HG03342 (cell line): ENCODE data around the gene SGMS2.
"Not testable (repeated sequence)": the region's sequence is repeated elsewhere in the genome, so short reads cannot be mapped to it uniquely, and the experiment has no call there.

Source experiments
- ATAC-seq: cut with Tn5 transposase; IDR thresholded peaks from one replicate; pipeline ENCODE4 v1.9.1; 2021; ENCODE audit warnings: mild to moderate bottlenecking, moderate library complexity; ENCODE audit not compliant: unreplicated experiment

SGMS2 gene

DNA sequence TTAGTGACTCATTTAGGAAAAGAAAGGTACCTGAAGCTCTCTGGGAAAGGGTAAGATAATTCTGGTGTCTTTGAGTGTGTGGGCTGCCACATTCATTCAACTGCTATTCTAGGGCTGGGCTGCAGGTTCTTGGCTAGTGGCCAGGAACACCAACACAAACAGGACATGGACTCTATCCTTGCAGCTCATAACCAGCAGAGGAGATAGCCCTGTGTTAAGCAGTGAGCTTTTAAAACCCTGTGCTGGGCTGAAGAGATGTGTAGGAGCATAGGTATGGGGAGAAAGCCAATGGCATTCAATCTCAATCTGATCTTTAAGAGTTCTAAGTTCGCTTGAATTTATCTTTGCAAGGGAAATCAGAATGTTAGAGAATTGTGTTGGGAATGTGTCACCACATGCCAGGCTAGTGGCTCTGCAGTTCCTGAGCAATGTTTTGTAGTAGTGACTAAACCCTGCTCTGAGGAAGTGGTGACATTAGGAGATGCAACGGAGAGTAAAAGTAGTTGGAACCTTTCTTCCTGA, 39.2 kb downstream of the SGMS2 start:
- no peak for ATAC-seq

DNA sequence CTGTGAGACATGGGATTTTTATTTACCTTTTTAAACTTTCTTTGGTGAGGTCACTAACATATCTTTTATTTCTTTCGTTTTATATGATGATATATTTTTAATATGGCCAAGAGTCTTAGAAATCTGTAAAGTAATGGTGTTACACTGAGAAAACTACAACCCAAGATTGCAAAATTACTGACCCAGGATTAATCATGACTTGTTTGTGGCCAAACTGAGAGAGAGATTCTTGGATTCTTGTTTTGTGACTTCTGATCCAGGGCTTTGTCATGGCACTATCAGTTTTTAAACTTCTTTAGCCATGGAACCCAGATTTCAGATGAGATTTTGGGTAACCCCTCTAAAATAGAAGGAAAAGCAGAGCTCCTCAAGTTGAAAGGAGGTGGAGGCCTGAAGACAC, 42.0 kb downstream of the SGMS2 start:
- ATAC-seq = no peak

DNA sequence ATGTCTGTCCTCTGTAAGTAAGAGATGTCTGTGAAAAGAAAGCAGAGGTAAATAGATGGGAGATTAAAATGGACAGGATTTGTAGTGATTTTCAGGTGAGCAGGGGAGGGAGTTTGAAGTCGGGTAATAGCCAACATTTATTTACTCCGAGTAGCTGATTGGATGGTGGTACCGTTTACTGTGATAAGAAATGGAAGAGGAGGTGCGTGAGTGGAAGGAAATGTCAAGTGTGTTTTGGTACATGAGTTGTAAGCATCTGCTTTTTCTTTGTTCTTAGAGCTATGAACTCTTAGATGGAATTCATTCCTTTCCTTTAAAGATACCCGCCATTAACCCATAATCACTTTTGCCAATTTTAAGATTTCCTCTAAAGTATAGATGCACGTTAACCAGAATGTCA, 45.5 kb downstream of the SGMS2 start:
- no peak for ATAC-seq

DNA sequence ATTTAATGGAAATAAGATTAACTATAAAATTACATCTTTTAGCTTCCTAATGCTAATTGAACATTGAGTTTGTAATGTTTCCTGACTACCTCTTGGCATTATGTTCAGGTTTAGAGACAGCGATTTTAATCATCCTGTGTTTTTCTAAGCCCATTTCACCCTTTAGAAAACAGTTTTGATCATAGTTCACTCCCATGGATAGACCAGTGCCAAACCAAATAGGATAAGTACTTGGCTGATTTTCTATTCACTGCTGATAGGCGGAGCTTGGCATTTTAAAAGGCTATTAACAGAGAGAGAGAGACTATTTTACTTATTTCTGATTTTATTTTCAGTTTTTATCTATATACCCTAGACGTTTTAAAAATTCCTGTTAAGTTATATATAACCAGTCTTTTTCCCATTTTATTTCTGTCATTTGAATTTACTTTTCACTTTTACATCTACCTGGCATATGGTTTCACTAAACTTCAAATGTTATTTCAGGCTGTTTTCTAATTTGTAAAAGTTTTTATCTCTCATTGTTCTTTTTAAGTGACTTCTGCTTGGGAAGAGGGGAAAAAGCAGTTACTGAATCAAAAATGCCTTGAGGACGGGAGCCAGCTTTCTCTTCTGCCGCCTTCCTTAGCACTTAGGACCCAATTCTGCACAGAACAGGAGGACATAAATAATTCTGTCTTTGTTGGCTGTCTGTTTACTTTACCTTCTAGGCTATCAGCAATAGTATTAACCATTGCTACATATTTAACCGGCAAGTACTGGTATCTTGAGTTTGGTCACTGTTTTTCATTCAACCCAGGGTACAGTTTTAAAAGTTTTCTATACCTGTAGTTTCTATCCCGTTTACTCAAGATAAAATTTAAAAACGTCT, 46.4 kb downstream of the SGMS2 start:
- no peak for ATAC-seq

DNA sequence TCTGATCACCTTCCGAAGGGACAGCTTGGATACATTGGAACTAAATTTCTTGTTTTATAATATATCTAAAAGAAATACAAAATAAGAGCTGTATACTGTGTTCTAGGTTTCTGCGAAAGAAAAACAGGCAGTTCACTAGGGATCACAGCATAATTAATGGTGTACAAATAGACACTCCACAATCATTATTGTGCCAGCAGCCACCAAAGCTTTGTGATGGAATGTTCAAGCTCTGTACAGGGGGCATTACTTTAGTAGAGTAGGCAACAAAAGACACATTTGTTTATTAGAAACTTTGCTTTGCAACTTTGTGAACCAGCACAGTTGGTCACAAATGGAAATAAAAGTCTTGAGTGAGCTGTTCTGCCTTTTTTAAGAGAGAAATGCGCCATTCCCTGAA, 49.3 kb downstream of the SGMS2 start:
- ATAC-seq = no peak

DNA sequence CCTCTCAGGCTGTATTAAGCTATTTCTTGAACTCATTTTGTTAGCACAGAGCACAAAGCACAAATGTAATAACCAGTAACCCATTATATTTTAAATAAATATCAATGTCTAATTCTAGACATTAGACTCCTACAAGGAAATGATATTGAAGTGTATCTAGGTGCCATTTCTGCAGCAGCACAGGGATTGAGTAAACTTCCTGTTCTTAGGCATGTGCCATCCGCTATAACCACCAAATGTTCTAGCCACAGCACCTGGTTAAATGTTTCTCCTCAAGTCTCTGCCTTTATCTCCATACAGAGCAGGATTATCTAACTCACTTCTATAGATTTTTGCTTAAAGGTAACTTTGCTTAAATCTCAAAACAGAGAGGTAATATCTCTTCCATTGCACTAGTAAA, 51.4 kb downstream of the SGMS2 start:
- no peak for ATAC-seq

DNA sequence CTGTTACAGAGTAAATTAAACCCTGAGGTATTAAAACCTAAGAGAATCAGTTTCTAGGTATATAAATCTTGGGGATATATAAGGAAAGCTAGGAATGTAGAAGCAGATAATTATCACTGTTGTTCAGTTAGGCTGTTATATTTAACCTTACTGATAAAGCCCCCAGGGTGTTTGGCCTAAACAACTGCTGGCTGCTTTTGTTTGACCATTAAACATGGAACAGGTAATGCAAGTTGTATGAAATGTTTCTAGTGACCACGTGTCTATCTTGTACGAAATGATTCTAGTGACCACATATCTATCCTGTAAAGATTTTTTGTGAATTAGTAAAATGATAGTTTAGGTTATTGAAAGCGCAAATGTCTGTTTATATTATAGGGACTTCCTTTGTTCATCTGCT, 52.6 kb downstream of the SGMS2 start:
- ATAC-seq = no peak

DNA sequence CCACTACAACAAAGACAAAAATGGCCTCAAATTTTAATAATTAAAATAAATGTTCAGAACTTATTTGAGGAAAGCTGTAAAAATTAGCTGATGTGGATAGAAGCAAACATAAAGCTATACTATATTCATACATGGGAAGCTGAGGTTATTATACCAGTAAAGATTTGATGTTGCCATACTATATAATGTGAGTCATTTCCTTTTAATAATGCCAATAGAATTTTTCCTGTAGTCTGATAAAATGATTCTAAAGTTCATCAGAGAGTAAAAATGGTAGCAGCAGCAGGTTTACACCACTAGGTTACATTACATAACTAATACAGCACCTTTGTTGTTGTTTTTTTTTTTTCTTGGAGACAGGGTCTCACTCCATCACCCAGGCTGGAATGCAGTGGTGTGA, 61.1 kb downstream of the SGMS2 start:
- no peak for ATAC-seq

DNA sequence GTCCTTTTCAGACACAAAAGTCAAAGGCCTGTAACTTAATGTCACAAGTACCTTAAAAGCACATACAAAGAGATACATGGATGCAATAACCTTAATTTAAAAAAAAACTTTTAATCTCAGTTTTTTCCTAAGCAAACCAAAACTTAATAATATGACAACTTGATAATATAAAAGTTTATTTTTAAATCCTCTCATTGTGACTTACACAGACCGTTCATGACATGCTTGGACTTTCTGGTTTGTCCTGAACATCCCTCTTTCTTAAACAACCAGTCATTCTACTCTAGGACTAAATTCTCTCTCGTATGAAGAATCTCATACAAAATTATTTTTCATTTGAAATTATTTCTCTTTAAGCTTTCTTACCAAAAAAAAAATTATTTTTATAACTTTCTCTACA, 63.5 kb downstream of the SGMS2 start:
- no peak for ATAC-seq

DNA sequence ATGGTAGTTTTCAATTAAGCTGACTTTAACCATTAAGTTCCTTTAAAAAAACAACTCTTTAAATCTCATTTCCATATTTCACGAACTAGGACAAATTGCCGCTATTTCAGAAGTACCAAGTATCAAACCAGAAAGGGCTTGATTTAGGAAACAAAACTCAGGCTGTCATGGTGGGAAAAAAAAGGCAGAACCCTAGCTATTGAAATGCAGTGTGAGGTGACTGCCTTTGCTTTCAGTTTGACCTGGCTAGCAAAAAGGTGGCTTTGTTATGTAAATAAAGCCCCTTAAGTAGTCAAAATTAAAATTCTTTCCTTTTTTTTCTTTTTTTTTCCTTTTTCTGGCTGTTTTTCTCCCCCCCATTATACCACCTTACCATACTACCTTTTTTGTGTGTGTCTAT, 66.0 kb downstream of the SGMS2 start:
- ATAC-seq = no peak

DNA sequence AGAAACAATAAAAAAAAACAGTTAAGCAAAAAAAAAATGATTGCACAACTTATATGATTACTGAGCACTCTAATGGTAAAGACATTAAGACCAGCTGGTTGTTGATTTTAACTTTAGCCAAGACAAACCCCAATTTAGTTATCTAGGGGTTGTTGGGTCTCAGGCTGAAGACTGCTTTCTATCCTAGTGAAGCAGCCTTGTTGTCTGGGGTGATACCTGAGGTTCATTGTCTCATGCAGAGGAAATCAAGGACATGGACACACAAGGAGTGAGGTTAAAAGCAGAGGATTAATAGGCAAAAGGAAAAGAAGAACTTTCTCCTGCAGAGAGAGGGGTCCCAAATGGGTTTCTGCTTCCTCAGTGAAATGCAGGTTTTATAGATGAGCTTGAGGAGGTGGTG, 66.6 kb downstream of the SGMS2 start:
- no peak for ATAC-seq

DNA sequence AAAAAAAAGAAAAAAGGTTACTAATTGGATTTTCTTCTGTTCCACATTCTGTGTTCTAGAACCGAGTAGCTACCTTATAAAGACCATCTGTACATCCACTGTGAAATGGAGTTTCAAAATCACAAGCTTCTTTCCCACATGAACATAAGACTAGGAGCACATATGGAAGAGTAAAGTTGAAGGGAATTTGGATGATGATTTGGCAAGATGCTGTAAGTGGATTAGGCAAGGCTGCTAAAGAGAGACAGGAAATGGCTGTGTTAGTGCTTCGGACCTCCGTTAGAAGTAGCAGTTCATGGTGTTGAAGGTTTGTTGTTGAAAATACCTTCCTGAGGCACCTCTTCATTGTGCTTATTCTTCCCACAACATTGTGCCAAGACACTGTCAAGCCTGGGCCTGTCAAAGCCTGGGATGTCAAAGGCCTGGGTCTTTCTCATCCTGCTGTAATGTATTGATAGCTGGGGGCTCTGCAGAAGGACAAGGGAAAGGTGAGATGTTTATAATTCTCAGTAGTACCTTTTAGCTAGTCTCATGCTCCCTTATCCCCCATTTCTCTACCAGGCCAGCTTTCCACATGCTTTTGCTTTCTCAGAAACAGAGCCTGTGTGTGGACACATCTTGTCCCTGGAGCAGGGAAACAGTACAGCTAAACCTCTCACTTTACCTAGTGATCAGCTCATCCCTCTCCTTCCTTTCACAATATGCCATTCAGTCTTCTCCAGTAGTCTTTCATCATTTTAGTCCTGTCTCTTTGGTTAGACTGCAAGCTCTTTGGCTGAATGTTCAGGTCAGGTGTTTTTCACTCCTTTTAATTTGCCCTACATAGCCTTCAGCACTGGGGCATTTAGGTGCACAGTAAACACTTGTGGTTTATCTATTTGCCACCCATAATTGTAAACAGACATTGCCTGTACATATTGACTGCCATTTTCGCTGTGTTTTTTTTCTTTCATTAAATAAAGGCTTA, 68.7 kb downstream of the SGMS2 start:
- ATAC-seq = no peak

DNA sequence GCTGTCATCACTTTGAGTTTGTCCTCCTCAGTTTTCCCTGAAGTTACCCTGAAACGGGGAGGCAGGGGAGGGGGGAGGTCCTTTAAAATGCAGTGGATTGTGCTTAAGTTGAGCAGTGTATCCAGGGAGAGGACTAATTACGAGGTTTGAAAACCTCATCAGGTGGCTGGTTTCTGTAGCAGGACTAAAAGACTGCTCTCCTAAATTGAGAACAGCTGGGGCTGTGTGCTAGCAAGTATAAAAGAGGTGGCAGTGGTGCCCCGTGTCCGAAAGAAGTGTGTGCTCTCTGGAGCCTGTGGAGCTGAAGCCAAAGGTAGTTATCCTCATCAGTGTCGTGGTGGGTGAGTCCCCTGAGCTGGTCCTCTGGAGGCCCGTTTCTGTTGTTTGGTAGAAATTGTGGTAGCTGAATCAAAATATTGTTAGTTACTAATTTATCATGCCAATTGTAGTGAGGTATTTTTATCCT, 69.4 kb downstream of the SGMS2 start:
- no peak for ATAC-seq

DNA sequence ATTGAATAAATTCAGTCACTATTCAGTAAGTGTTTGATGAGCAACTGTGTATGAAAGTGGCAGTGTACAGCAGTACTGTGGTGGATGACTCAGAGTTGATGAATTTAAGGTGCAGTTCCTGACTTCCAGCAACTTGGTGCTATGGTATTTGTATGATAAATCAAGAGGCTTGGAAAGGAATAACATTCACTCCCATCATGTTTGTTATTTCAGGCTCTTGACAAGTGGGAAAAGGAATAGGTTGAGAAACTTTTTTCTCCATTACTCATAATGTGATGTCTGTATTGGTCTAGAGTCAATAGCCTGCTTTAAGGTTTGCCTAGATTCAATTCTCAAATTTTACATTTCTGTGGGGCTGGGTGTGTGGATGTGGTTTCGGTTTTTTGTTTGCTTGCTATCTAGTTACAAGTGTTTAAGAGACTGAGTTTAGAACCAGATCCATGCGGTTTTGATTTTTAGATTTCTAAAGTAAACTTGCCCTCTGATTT, 71.5 kb downstream of the SGMS2 start:
- ATAC-seq = no peak

DNA sequence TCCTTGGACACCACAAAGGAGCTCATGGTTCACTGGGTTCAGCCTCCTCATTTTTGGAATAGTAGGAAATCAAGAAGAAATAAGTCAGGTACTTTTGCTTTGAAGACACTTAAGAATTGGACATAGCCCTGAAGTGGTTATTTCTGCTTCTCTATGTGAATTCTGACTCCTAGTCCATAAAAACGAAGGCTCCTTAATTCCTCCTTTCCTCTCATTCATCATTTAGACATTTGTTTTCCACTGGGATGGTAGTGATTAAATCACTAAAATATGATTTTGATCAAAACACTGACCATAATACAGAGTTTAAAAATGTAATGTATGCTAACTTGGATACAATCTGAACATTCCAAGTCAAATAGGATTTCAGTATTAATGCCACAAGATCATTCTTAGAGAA, 71.9 kb downstream of the SGMS2 start:
- ATAC-seq = no peak

DNA sequence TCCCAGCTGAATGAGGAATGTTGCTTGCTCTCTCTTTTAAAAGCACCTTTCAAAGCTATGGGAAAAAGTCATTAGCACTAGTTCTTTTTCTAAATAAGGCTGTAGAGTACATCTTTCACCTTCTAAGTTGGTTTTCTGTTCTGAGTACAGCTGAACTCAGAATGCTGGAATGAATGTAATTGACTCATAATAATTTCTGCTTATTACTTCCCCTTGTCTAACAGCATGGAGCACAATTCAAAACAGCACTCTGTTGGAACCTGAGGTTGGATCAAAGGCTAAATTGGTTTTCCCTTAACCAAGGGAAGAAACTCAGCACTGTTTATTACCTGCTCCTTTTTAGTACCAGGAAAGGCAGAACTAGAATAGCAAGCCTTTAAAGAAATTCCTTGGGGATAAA, 73.1 kb downstream of the SGMS2 start:
- ATAC-seq = no peak

DNA sequence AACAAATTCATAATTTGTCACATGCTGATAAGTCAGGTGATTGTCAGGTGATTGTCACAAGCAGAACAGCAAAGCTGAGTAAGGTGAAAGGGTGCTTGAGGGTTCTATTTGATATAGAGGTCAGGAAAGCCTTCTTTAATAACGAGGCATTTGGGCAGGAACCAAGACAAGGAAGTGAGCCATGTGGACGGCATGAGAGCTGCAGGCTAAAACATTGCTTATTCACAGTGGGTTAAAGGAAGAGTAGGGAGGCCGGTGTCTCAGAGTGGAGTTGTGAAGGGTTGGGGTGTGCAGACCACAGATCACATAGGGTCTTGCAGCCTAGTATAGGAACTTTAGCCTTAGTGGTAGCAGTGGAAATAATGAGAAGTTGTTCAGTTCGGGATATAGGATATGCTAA, 75.3 kb downstream of the SGMS2 start:
- ATAC-seq = no peak

DNA sequence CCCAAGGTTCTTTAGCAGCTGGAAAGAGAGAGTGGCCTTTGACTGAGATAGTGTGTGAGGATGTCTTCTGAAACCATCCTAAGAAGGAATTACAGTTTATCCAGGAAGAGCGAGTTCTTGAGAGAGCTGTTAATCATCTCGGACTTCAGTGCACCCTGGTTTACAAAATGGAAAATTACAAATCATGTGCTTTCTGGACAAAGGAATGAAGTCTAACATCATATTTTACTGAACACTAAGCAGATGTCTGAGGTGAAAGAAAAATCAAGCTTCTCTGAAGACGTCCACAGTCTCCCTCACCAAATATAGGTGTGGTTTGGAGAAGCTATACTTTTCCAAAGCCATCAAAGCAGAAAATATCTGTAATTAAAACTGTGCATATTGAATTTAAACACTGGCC, 75.8 kb downstream of the SGMS2 start:
- ATAC-seq = no peak

DNA sequence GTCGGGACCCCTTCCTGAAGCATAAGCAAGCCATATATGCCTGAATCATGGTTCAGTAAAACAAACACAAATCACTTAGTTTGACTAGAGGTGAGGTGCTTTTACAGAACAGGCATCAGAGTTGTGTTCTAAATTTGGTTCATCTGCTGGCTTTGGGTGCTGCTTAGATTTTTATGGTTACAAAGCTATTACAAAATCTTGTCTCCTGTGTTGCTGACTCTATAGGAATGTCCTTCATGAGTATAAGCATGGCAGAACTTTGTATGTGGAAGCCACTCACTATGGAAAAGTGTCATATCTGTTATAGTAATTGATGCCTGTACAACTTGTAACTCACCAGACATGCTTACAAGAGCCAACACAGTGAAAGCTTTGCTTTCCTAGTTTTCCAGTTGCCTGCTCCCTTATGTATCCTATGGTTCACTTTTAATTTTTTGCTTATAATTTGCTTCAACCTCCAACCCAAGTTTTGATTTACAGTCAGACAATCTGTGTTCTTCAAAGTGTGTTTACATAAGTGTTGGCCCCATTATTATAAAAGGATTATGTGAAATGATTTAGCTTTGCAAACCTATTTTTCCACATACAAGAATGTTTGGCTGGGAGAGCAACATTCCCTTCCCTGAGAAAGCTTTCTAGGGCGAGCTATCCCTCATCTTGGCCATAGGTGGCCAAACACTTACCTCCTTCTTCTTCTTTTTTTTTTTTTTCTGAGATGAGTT, 76.6 kb downstream of the SGMS2 start:
- no peak for ATAC-seq

DNA sequence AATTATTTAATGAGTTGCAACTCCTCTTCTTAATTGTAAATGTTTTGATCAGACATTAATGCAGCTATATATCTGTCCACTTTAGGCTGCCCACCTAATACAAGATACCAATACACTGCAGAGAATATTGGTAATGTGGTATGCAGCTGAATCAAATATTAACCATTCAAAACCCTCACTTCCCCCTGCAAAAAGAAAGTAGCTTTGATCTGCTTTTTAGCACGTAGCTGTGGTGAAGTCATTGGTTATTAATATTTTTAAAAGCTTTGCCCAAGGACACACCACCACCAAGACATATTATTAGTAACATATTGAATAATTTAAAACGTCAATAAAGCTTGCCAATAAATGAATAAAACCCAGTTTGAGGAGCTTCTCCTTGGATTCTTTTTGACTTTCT, 78.0 kb downstream of the SGMS2 start:
- peak; percentile 82 for ATAC-seq

DNA sequence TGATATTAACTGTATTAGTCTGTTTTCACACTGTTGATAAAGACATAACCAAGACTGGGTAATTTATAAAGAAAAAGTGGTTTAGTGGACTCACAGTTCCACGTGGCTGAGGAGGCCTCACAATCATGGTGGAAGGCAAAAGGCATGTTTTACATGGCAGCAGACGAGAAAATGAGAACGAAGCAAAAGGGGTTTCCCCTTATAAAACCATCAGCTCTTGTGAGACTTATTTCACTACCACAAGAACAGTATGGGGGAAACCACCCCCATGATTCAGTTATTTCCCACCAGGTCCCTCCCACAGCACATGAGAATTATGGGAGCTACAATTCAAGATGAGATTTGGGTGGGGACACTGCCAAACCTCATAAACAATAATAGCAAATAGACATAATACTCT, 80.3 kb downstream of the SGMS2 start:
- not testable (repeated sequence) for ATAC-seq
